HepG2 (cell line): ENCODE results near the gene IP6K1. TPM values are rescaled to one million over a fixed set of nuclear protein-coding genes. Genes with fewer than 3 reads are reported as not detected.

Source experiments
- CTCF ChIP-seq: sonication (generic); formaldehyde crosslinking; IDR thresholded peaks from 2 replicates; pipeline ENCODE4 v1.5.0; 2020; ENCODE audit warnings: mild to moderate bottlenecking, missing genetic modification reagents, moderate library complexity
- HDAC2 ChIP-seq: sonication (generic); formaldehyde crosslinking; IDR thresholded peaks from 2 replicates; pipeline ENCODE4 v1.4.0; 2020; ENCODE audit warnings: missing genetic modification reagents
- HMG20A ChIP-seq: IDR thresholded peaks from 2 replicates; pipeline ENCODE4 v1.6.1; 2016; ENCODE audit warnings: borderline replicate concordance
- KAT2B ChIP-seq: fragments of 150-350 bp; IDR thresholded peaks from 2 replicates; pipeline ENCODE4 v1.6.1; 2014; ENCODE audit warnings: low read depth, low read length, borderline replicate concordance
- MBNL3 ChIP-seq: fragments of 250-450 bp; sonication (Bioruptor Pico); conservative IDR thresholded peaks from 2 replicates; pipeline ENCODE4 v1.8.0; 2022; ENCODE audit warnings: mild to moderate bottlenecking, inconsistent platforms
- MIXL1 ChIP-seq: IDR thresholded peaks from 2 replicates; pipeline ENCODE4 v1.6.1; 2016
- NCOR1 ChIP-seq: fragments of 200-600 bp; sonication (generic); IDR thresholded peaks from 2 replicates; pipeline ENCODE4 v1.7.0; 2017; ENCODE audit warnings: antibody characterized with exemption, low read length, borderline replicate concordance
- TCF7 ChIP-seq: sonication (generic); IDR thresholded peaks from 2 replicates; pipeline ENCODE4 v1.6.1; 2016; ENCODE audit warnings: antibody characterized with exemption, low read depth
- TFDP1 ChIP-seq: IDR thresholded peaks from 2 replicates; pipeline ENCODE4 v1.6.1; 2016; ENCODE audit warnings: missing compliant biosample characterization, missing genetic modification reagents, borderline replicate concordance
- U2AF2 ChIP-seq: fragments of 200-400 bp; formaldehyde crosslinking; IDR thresholded peaks from 2 replicates; pipeline ENCODE4 v1.6.1; 2017; ENCODE audit warnings: low read depth, mild to moderate bottlenecking, low read length
- XBP1 ChIP-seq: sonication (generic); formaldehyde crosslinking; IDR thresholded peaks from 2 replicates; pipeline ENCODE4 v1.5.0; 2020; ENCODE audit warnings: missing genetic modification reagents
- ZNF329 ChIP-seq: sonication (generic); formaldehyde crosslinking; IDR thresholded peaks from 2 replicates; pipeline ENCODE4 v1.9.0; 2021; ENCODE audit warnings: low read depth, mild to moderate bottlenecking, missing genetic modification reagents
- ZNF781 ChIP-seq: sonication (generic); formaldehyde crosslinking; IDR thresholded peaks from 2 replicates; pipeline ENCODE4 v1.5.1; 2020; ENCODE audit warnings: borderline replicate concordance, mild to moderate bottlenecking, missing genetic modification reagents; ENCODE audit errors: not compliant biosample characterization
- ZNF790 ChIP-seq: sonication (generic); formaldehyde crosslinking; IDR thresholded peaks from 2 replicates; pipeline ENCODE4 v1.8.0; 2022; ENCODE audit warnings: missing genetic modification reagents, mild to moderate bottlenecking, borderline replicate concordance
- ZNF883 ChIP-seq: sonication (generic); formaldehyde crosslinking; IDR thresholded peaks from 2 replicates; pipeline ENCODE4 v1.5.1; 2020; ENCODE audit warnings: mild to moderate bottlenecking, missing genetic modification reagents; ENCODE audit errors: not compliant biosample characterization
- polyA plus RNA-seq, 8 experiments: library from polyadenylated mRNA; depleted of rRNA in 3 of 8; stranded (reverse) in 7 of 8; unstranded in 1 of 8; fragments of >200 nt; fragmentation: Illumina TruSeq in 4 of 8; extraction: Trizol in 4 of 8; gene quantifications; 2 replicates each; pipeline versions ENCODE4 v1.2.1 to v1.2.3, GENCODE V29; 2011 to 2016; ENCODE audit warnings: low read depth in 4 of 8, missing spikeins in 1 of 8, mixed read lengths in 1 of 8; ENCODE audit not compliant: insufficient read depth in 1 of 8
- total RNA-seq, 5 experiments: library from RNA; depleted of rRNA; stranded (reverse); fragments of >200 nt; fragmentation: Illumina TruSeq; extraction: Trizol; gene quantifications; 2 replicates each; pipeline ENCODE4 v1.2.3, GENCODE V29; 2016; ENCODE audit warnings: low read depth in 1 of 5
- TF ChIP-seq, protein P1 (sequence below): conservative IDR thresholded peaks from 2 replicates; pipeline ENCODE4 v1.6.1; 2018; ENCODE audit warnings: missing genetic modification reagents
- TF ChIP-seq, protein P2 (sequence below): sonication (generic); formaldehyde crosslinking; IDR thresholded peaks from 2 replicates; pipeline ENCODE4 v1.5.0; 2020; ENCODE audit warnings: missing genetic modification reagents, mild to moderate bottlenecking, borderline replicate concordance
- TF ChIP-seq, protein P3 (sequence below): IDR thresholded peaks from 2 replicates; pipeline ENCODE4 v1.6.1; 2016; ENCODE audit warnings: mild to moderate bottlenecking

The IP6K1 gene
- total and polyA plus RNA-seq, 2 of the 13 experiments (the other 11 are each of a cell fraction or from before 2014, with no cell fraction given): 17.7 to 29.7 TPM

DNA sequence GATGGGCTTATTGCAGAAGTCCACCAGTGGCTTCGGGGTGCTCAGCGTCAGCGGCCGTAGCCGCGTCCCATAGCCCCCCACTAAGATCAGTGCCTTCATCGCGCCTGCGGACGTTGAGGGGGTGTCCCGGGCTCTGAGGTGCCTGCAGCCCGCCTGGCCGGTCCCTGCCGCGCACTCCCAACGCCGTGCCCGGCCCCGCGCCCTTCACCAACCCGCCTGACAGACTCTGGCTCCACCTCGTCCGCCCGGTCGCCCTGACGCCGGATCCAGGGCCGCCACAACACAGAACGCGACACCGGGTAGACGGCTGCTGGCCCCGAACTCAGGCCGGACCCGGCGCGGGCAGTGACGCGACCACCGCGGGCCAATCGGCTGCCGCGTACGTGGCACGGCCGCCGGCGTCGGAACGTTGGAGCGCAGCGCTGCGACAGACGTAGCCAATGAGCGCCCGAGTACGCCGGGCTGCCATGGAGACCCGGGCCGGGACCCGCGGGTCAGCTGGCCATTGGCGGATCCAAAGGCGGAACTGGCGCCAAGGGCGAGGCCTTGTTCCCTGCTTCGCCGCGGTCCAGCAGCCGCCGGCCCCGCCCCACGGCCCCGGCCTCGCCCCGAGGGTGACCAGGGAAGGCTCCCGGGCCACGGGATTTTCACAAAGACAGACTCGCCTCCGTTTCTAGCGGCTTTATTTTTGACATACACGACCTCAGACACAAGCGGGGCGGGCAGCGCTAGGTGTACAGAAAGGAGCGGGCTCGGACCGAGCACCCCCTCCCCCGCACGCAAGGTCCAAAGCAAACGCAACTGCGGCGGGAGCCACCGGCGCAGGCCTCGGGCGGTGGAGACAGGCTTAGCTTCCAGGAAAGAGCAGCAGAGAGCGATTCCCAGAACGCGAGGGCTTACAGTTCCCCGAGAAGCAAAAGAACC, 62.5 kb downstream of the IP6K1 start, which contains the start of gene GMPPB (continued):
- TF ChIP-seq, protein P1, sequence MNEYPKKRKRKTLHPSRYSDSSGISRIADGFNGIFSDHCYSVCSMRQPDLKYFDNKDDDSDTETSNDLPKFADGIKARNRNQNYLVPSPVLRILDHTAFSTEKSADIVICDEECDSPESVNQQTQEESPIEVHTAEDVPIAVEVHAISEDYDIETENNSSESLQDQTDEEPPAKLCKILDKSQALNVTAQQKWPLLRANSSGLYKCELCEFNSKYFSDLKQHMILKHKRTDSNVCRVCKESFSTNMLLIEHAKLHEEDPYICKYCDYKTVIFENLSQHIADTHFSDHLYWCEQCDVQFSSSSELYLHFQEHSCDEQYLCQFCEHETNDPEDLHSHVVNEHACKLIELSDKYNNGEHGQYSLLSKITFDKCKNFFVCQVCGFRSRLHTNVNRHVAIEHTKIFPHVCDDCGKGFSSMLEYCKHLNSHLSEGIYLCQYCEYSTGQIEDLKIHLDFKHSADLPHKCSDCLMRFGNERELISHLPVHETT (CRISPR knock-in tag): no peak; the same call in 1 of the 2 replicates
- TF ChIP-seq, protein P2, sequence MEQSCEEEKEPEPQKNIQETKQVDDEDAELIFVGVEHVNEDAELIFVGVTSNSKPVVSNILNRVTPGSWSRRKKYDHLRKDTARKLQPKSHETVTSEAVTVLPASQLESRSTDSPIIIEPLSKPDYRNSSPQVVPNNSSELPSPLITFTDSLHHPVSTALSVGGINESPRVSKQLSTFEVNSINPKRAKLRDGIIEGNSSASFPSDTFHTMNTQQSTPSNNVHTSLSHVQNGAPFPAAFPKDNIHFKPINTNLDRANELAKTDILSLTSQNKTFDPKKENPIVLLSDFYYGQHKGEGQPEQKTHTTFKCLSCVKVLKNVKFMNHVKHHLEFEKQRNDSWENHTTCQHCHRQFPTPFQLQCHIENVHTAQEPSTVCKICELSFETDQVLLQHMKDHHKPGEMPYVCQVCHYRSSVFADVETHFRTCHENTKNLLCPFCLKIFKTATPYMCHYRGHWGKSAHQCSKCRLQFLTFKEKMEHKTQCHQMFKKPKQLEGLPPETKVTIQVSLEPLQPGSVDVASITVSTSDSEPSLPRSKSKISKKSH (CRISPR knock-in tag): peak; percentile 51; the same call in 1 of the 2 replicates
- TF ChIP-seq NCOR1 (no peak), HMG20A (CRISPR knock-in tag) (no peak), XBP1 (no peak), TFDP1 (CRISPR knock-in tag) (peak; percentile 77), ZNF883 (CRISPR knock-in tag) (peak; percentile 64), KAT2B (no peak), MIXL1 (CRISPR knock-in tag) (no peak), CTCF (CRISPR knock-in tag) (peak; percentile 2), ZNF329 (CRISPR knock-in tag) (0 out of 2 replicates have a peak, but pooled peaks have one; percentile 33), U2AF2 (no peak), ZNF790 (CRISPR knock-in tag) (no peak), HDAC2 (CRISPR knock-in tag) (peak; percentile 56; the same call in 1 of the 2 replicates), TCF7 (no peak), MBNL3 (CRISPR knock-in tag) (no peak), ZNF781 (CRISPR knock-in tag) (no peak)
- TF ChIP-seq, protein P3, sequence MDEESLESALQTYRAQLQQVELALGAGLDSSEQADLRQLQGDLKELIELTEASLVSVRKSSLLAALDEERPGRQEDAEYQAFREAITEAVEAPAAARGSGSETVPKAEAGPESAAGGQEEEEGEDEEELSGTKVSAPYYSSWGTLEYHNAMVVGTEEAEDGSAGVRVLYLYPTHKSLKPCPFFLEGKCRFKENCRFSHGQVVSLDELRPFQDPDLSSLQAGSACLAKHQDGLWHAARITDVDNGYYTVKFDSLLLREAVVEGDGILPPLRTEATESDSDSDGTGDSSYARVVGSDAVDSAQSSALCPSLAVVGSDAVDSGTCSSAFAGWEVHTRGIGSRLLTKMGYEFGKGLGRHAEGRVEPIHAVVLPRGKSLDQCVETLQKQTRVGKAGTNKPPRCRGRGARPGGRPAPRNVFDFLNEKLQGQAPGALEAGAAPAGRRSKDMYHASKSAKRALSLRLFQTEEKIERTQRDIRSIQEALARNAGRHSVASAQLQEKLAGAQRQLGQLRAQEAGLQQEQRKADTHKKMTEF (CRISPR knock-in tag): peak; percentile 64; the same call in 1 of the 2 replicates
